ENCODE measurements around the gene POLR1D. TPM values are rescaled to one million over a fixed set of nuclear protein-coding genes. Genes with fewer than 3 reads are reported as not detected.

Gene POLR1D
- total RNA-seq, 4 donors from 2014 or later = 104 to 159 (median 142) TPM

GRCh38 chr13:27592865-27593264, 28.8 kb upstream of the POLR1D start:
- H3K36me3 ChIP-seq = no peaks in the 10 kb centered on the region
- no peaks in the 10 kb centered on the region for H3K9me3 ChIP-seq
- no peak overlapping the region for H3K4me3 ChIP-seq
- peaks cover 11 to 32% of the 10 kb centered on the region in 2 donors for H3K4me1 ChIP-seq
- TF ChIP-seq, protein P1, sequence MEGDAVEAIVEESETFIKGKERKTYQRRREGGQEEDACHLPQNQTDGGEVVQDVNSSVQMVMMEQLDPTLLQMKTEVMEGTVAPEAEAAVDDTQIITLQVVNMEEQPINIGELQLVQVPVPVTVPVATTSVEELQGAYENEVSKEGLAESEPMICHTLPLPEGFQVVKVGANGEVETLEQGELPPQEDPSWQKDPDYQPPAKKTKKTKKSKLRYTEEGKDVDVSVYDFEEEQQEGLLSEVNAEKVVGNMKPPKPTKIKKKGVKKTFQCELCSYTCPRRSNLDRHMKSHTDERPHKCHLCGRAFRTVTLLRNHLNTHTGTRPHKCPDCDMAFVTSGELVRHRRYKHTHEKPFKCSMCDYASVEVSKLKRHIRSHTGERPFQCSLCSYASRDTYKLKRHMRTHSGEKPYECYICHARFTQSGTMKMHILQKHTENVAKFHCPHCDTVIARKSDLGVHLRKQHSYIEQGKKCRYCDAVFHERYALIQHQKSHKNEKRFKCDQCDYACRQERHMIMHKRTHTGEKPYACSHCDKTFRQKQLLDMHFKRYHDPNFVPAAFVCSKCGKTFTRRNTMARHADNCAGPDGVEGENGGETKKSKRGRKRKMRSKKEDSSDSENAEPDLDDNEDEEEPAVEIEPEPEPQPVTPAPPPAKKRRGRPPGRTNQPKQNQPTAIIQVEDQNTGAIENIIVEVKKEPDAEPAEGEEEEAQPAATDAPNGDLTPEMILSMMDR (IDR thresholded peaks at IDR 0.05 in 4 of 5, conservative IDR thresholded peaks at IDR 0.05 in 1 of 5) = no peak
- TF ChIP-seq POLR2A (IDR thresholded peaks at IDR 0.05) = no peak
- no peak overlapping the region for H3K27ac ChIP-seq
- intact Hi-C loops (cut with DNase I; ENCODE audit: low total_unique reads) = no loop called here
- in situ Hi-C loops (cut with MboI; ENCODE audit: low sequenced_read_pairs in 4 of 4) = no loop called here
- DNase-seq = no peak
- H3K27me3 ChIP-seq = no peaks in the 10 kb centered on the region
- ATAC-seq = no peak

GRCh38 chr13:27593267-27593666, 28.4 kb upstream of the POLR1D start:
- H3K4me1 ChIP-seq = peaks cover 11 to 33% of the 10 kb centered on the region in 2 donors
- intact Hi-C loops (cut with DNase I; ENCODE audit: low total_unique reads) = no loop called here
- H3K27ac ChIP-seq = no peak overlapping the region
- H3K36me3 ChIP-seq = no peaks in the 10 kb centered on the region
- H3K9me3 ChIP-seq = no peaks in the 10 kb centered on the region
- no peak for TF ChIP-seq POLR2A (IDR thresholded peaks at IDR 0.05)
- TF ChIP-seq, protein P1 (IDR thresholded peaks at IDR 0.05 in 4 of 5, conservative IDR thresholded peaks at IDR 0.05 in 1 of 5) = no peak
- no peak for DNase-seq
- no peaks in the 10 kb centered on the region for H3K27me3 ChIP-seq
- in situ Hi-C loops (cut with MboI; ENCODE audit: low sequenced_read_pairs in 4 of 4) = no loop called here
- H3K4me3 ChIP-seq = no peak overlapping the region
- ATAC-seq = no peak

DNA sequence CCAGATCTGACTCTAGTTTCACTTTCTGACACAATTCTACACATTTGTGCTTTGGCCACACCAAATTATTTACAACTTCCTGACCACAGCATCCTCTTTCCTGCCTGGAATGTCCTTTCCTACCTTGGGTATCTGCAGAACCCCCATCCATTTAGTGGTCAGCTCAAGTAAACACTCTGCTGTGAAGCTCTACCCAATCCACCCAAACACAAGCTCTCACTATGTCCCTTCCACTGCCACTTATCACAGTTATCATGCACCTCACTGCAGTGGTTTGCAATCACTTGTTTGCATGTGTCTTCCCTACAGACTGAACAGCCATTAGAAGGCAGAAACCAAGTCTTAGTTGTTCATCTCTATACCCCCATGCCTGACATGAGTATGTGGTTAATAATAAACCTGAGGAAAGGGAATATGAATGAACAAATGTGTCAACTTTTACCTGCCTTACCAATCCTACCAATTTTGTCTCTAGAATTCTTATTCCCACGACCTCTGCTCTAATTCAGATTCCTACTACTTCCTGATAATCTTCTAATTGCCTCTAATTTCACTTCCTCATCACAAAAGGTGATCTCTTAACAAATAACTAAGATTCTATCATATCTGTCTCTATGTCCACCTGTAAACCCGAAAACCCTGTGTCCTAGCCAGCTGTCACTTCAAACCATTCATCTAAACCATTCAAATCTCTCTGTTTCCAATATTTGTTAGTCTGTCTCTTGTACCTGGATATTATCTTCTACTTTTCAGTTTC, 26.5 kb upstream of the POLR1D start:
- Histone ChIP-seq H3K27ac (no peak overlapping the region), H3K4me1 (peaks cover 26 to 43% of the 10 kb centered on the region in 2 donors), H3K27me3 (no peaks in the 10 kb centered on the region), H3K36me3 (no peaks in the 10 kb centered on the region), H3K9me3 (no peaks in the 10 kb centered on the region), H3K4me3 (no peak overlapping the region)
- in situ Hi-C loops (cut with MboI; ENCODE audit: low sequenced_read_pairs in 4 of 4) (no loop called here), intact Hi-C loops (cut with DNase I; ENCODE audit: low total_unique reads) (no loop called here)
- no peak for TF ChIP-seq POLR2A (IDR thresholded peaks at IDR 0.05)
- TF ChIP-seq, protein P1 (IDR thresholded peaks at IDR 0.05 in 4 of 5, conservative IDR thresholded peaks at IDR 0.05 in 1 of 5) = no peak
- DNase-seq (no peak), ATAC-seq (no peak)

- Histone ChIP-seq H3K9me3 (no peaks in the 10 kb centered on the region), H3K4me1 (peaks cover 18 to 50% of the 10 kb centered on the region in 2 donors), H3K4me3 (no peak overlapping the region), H3K27ac (no peak overlapping the region), H3K36me3 (no peaks in the 10 kb centered on the region), H3K27me3 (no peaks in the 10 kb centered on the region)
- intact Hi-C loops (cut with DNase I; ENCODE audit: low total_unique reads) = no loop called here
- in situ Hi-C loops (cut with MboI; ENCODE audit: low sequenced_read_pairs in 4 of 4) = no loop called here
- DNase-seq (no peak), ATAC-seq (no peak)
- no peak for TF ChIP-seq POLR2A (IDR thresholded peaks at IDR 0.05)
- TF ChIP-seq, protein P1 (IDR thresholded peaks at IDR 0.05 in 4 of 5, conservative IDR thresholded peaks at IDR 0.05 in 1 of 5) = no peak
Observed at GRCh38 chr13:27599096-27599495, 22.6 kb upstream of the POLR1D start.
